Kidney (tissue), 14 donors: ENCODE measurements around the gene ELF5. TPM values are rescaled to one million over a fixed set of nuclear protein-coding genes. Genes with fewer than 3 reads are reported as not detected.
A peak's percentile ranks its signal among the peaks of the same experiment; 100 is the strongest.

Experiments
- DNase-seq, 5 donors: peaks; one replicate each; pipeline ENCODE4 v3.0.0-alpha.2; 2013 to 2020
- FAIRE-seq: peaks from 2 replicates; lab custom pipeline; 2012; peaks lifted over from hg19 to GRCh38; lab: Jason Lieb, UNC
- H3K27ac ChIP-seq, 2 donors: one replicate each; pipeline ENCODE4 v1.7.0; 2013; ENCODE audit warnings: low read depth in 2 of 2, low read length in 2 of 2, inconsistent platforms in 1 of 2
- H3K27me3 ChIP-seq: one replicate; pipeline ENCODE4 v1.7.1; 2013; ENCODE audit warnings: low read length, inconsistent platforms; ENCODE audit not compliant: control insufficient read depth, insufficient read depth
- H3K36me3 ChIP-seq, 3 donors: one replicate each; pipeline versions ENCODE4 v1.7.0 to v1.7.1; 2013; ENCODE audit warnings: low read length in 3 of 3, control low read depth in 1 of 3, inconsistent platforms in 1 of 3; ENCODE audit not compliant: insufficient read depth in 3 of 3, control insufficient read depth in 2 of 3
- H3K4me1 ChIP-seq, 3 donors: one replicate each; pipeline versions ENCODE4 v1.7.0 to v1.7.1; 2013; ENCODE audit warnings: low read length in 3 of 3, inconsistent platforms in 1 of 3, low read depth in 1 of 3; ENCODE audit not compliant: control insufficient read depth in 2 of 3, insufficient read depth in 2 of 3
- H3K4me3 ChIP-seq, 3 donors: one replicate each; pipeline versions ENCODE4 v1.7.0 to v1.8.1; 2013; ENCODE audit warnings: low read length in 3 of 3, control low read depth in 1 of 3, inconsistent platforms in 1 of 3
- H3K9ac ChIP-seq, 3 donors: one replicate each; pipeline versions ENCODE4 v1.7.0 to v1.7.1; 2013; ENCODE audit warnings: low read length in 3 of 3, control low read depth in 1 of 3, inconsistent platforms in 1 of 3
- H3K9me3 ChIP-seq, 3 donors: one replicate each; pipeline versions ENCODE4 v1.7.0 to v1.7.1; 2013; ENCODE audit warnings: low read length in 3 of 3, control low read depth in 1 of 3, inconsistent platforms in 1 of 3; ENCODE audit not compliant: control insufficient read depth in 2 of 3, insufficient read depth in 1 of 3
- CTCF ChIP-seq: IDR thresholded peaks from 3 replicates; pipeline ENCODE4 v1.5.1; 2012; ENCODE audit warnings: mild to moderate bottlenecking, moderate library complexity, borderline replicate concordance; ENCODE audit not compliant: insufficient read depth; ENCODE audit errors: extremely low read depth
- intact Hi-C: fragments of 100-400 bp; cut with DNase I; formaldehyde crosslinking; loops from one replicate; pipeline ENCODE4 v1.11.1; 2022
- polyA plus RNA-seq: library from polyadenylated mRNA; stranded (reverse); fragments of 350-450 nt; fragmentation: Illumina TruSeq; extraction: RNeasy Lipid Tissue Mini Kit (QIAGEN cat#74804); gene quantifications from one replicate; pipeline ENCODE4 v1.2.3, GENCODE V29; 2014; ENCODE audit warnings: low read depth, low replicate concordance; ENCODE audit not compliant: insufficient read depth
- total RNA-seq: library from RNA; stranded (reverse); fragmentation: NEBNext Ultra II Directional; extraction: Animal tissue kit (Norgen Biotek cat#: 25700); gene quantifications from one replicate; pipeline ENCODE4 v1.2.1, GENCODE V29; 2021
- donor health status: control.
- donor health status: control.
- donor health status: control.
- donor health status: control.
- donor health status: control.
- donor health status: DM: yes; HTN: yes; CAD: no.
- donor health status: Normal renal cell carcinoma (clear cell type).

ELF5 gene
- total and polyA plus RNA-seq, 2 donors from 2014 or later: 0.94 to 18.9 TPM

- DNase-seq (no peak), FAIRE-seq (no peak)
- Histone ChIP-seq H3K9ac (no peak overlapping the region), H3K36me3 (no peaks in the 10 kb centered on the region), H3K27ac (no peak overlapping the region), H3K4me3 (no peak overlapping the region), H3K4me1 (no peaks in the 10 kb centered on the region), H3K9me3 (no peaks in the 10 kb centered on the region), H3K27me3 (no peaks in the 10 kb centered on the region)
- TF ChIP-seq CTCF: no peak
- intact Hi-C loops: no loop called here
Observed at GRCh38 chr11:34516247-34517040, 2.9 kb upstream of the ELF5 start.

GRCh38 chr11:34514597-34514996 is 1.0 kb upstream of the ELF5 start:
- intact Hi-C loops: no loop called here
- no peak overlapping the region for H3K27ac ChIP-seq
- DNase-seq: no peak
- no peaks in the 10 kb centered on the region for H3K36me3 ChIP-seq
- no peaks in the 10 kb centered on the region for H3K27me3 ChIP-seq
- no peak for FAIRE-seq
- H3K9ac ChIP-seq: no peak overlapping the region
- no peaks in the 10 kb centered on the region for H3K4me1 ChIP-seq
- no peak overlapping the region for H3K4me3 ChIP-seq
- no peak for TF ChIP-seq CTCF
- H3K9me3 ChIP-seq: no peaks in the 10 kb centered on the region

GRCh38 chr11:34512840-34513681 is 533 bp downstream of the ELF5 start:
- Histone ChIP-seq H3K36me3 (no peaks in the 10 kb centered on the region), H3K4me3 (peak overlapping the region in 1 of 3 donors; percentile 27), H3K27me3 (no peaks in the 10 kb centered on the region), H3K9me3 (no peaks in the 10 kb centered on the region), H3K9ac (no peak overlapping the region), H3K4me1 (no peaks in the 10 kb centered on the region), H3K27ac (no peak overlapping the region)
- intact Hi-C loops: no loop called here
- peak in 4 of 5 donors; percentile 50 to 69 (median 58) for DNase-seq
- peak; percentile 45 for TF ChIP-seq CTCF
- FAIRE-seq: no peak
